HEK293 (cell line): ENCODE measurements around the gene AGXT.

Experiments
- ZBTB20 ChIP-seq: fragments of 450-650 bp; formaldehyde crosslinking; IDR thresholded peaks from 2 replicates; pipeline ENCODE4 v1.5.1; 2016; ENCODE audit warnings: missing biosample characterization, missing genetic modification characterization
- ZFP69B ChIP-seq: fragments of 450-650 bp; formaldehyde crosslinking; IDR thresholded peaks from 2 replicates; pipeline ENCODE4 v1.5.1; 2016; ENCODE audit warnings: missing biosample characterization, missing genetic modification characterization
- ZNF391 ChIP-seq: fragments of 450-650 bp; formaldehyde crosslinking; IDR thresholded peaks from 2 replicates; pipeline ENCODE4 v1.5.1; 2016; ENCODE audit warnings: low read depth, missing biosample characterization, missing genetic modification characterization, borderline replicate concordance
- ZNF510 ChIP-seq: fragments of 450-650 bp; formaldehyde crosslinking; IDR thresholded peaks from 2 replicates; pipeline ENCODE4 v1.5.1; 2018; ENCODE audit warnings: mild to moderate bottlenecking, missing genetic modification characterization, missing biosample characterization; ENCODE audit not compliant: insufficient replicate concordance
- ZNF747 ChIP-seq: fragments of 450-650 bp; formaldehyde crosslinking; IDR thresholded peaks from 2 replicates; pipeline ENCODE4 v1.5.1; 2016; ENCODE audit warnings: missing biosample characterization, missing genetic modification characterization
- TF ChIP-seq, protein P1 (sequence below): fragments of 450-650 bp; formaldehyde crosslinking; IDR thresholded peaks from 2 replicates; pipeline ENCODE4 v1.5.1; 2016; ENCODE audit warnings: missing biosample characterization, missing genetic modification characterization
- TF ChIP-seq, protein P2 (sequence below): fragments of 450-650 bp; formaldehyde crosslinking; IDR thresholded peaks from 2 replicates; pipeline ENCODE4 v1.5.1; 2016; ENCODE audit warnings: missing biosample characterization, missing genetic modification characterization, low read depth
- TF ChIP-seq, protein P3 (sequence below): fragments of 450-650 bp; formaldehyde crosslinking; IDR thresholded peaks from 2 replicates; pipeline ENCODE4 v1.5.1; 2016; ENCODE audit warnings: missing biosample characterization, missing genetic modification characterization

DNA sequence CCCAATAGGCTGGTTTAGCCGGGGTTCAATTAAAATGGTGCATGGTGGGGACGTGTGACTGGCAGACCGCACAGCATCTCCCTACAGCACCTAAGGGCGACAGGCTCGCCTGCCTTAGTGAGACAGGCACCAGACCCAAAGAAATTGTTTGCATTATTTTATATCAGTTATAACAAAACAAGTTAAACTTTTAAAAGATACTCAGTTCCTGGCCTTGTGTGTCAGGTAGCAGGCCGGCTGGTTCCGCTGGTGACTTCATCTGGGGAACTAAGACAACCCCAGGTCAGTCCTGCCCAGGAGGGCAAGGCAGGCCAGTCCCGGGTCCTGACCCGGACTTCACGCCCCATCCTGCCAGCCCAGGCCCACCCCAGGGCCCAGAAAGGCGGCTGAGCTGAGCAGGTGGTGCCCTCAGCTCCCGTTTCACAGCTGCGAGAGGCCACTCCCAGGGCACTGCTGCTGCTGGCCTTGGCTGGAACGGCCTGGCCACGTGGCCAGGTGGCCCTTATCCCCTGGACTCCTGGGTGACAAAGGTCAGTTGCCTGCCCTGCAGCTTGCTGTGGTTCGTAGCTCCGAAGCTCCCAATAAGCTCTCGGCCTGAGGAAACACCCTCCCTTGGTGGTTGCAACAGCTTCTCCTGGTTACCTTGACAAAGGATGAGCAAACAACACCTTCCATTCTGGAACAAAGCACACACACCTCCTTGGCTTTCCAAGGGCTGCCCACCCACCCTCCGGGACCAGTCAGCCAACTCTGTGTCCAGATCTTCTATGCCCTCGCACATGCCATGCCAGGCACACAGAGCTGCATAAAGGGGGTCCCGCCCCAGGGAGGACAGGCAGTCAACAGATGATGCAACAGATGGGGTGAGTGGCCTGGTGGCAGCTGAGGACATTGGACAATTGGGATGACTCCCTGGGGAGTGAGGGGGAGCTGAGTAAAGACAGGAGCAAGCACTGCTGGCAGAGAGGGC is 11.3 kb upstream of the AGXT start:
- TF ChIP-seq, protein P1, sequence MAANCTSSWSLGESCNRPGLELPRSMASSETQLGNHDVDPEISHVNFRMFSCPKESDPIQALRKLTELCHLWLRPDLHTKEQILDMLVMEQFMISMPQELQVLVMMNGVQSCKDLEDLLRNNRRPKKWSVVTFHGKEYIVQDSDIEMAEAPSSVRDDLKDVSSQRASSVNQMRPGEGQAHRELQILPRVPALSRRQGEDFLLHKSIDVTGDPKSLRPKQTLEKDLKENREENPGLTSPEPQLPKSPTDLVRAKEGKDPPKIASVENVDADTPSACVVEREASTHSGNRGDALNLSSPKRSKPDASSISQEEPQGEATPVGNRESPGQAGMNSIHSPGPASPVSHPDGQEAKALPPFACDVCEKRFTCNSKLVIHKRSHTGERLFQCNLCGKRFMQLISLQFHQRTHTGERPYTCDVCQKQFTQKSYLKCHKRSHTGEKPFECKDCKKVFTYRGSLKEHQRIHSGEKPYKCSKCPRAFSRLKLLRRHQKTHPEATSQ = no peak
- no peak for TF ChIP-seq ZBTB20 (tag by site-specific recombination)
- TF ChIP-seq ZNF510 = no peak
- TF ChIP-seq, protein P2, sequence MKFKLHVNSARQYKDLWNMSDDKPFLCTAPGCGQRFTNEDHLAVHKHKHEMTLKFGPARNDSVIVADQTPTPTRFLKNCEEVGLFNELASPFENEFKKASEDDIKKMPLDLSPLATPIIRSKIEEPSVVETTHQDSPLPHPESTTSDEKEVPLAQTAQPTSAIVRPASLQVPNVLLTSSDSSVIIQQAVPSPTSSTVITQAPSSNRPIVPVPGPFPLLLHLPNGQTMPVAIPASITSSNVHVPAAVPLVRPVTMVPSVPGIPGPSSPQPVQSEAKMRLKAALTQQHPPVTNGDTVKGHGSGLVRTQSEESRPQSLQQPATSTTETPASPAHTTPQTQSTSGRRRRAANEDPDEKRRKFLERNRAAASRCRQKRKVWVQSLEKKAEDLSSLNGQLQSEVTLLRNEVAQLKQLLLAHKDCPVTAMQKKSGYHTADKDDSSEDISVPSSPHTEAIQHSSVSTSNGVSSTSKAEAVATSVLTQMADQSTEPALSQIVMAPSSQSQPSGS (tag by site-specific recombination) = no peak
- TF ChIP-seq, protein P3, sequence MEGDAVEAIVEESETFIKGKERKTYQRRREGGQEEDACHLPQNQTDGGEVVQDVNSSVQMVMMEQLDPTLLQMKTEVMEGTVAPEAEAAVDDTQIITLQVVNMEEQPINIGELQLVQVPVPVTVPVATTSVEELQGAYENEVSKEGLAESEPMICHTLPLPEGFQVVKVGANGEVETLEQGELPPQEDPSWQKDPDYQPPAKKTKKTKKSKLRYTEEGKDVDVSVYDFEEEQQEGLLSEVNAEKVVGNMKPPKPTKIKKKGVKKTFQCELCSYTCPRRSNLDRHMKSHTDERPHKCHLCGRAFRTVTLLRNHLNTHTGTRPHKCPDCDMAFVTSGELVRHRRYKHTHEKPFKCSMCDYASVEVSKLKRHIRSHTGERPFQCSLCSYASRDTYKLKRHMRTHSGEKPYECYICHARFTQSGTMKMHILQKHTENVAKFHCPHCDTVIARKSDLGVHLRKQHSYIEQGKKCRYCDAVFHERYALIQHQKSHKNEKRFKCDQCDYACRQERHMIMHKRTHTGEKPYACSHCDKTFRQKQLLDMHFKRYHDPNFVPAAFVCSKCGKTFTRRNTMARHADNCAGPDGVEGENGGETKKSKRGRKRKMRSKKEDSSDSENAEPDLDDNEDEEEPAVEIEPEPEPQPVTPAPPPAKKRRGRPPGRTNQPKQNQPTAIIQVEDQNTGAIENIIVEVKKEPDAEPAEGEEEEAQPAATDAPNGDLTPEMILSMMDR (tag by site-specific recombination) = no peak
- TF ChIP-seq ZNF747 = no peak
- no peak for TF ChIP-seq ZFP69B (tag by site-specific recombination)
- TF ChIP-seq ZNF391 = no peak
